Endothelial cell of umbilical vein (primary cell): ENCODE data around the gene PLXNB1. TPM values are rescaled to one million over a fixed set of nuclear protein-coding genes. Genes with fewer than 3 reads are reported as not detected.

Source experiments
- BruUV-seq: library from RNA; stranded (reverse); fragments of 400-500 nt; replicated peaks from 2 replicates; lab custom pipeline; 2021; lab: Mats Ljungman, UMichigan
- CTCF ChIA-PET: fragments of 300-600, 350-600 bp; sonication (Branson Sonifier 250); formaldehyde crosslinking; loops from one replicate; lab custom pipeline; 2021; ENCODE audit warnings: antibody characterized with exemption, inconsistent platforms; lab: Charles Lee
- POLR2A ChIA-PET: fragments of 300-600, 350-600 bp; sonication (Branson Sonifier 250); formaldehyde crosslinking; loops from one replicate; lab custom pipeline; 2021; ENCODE audit warnings: antibody characterized with exemption, inconsistent platforms; lab: Charles Lee
- DNase-seq: peaks from one replicate; pipeline ENCODE4 v3.0.0-alpha.2; 2011; ENCODE audit warnings: low read depth, low spot score
- FAIRE-seq: peaks from 2 replicates; lab custom pipeline; 2011; peaks lifted over from hg19 to GRCh38; lab: Jason Lieb, UNC
- H2AFZ ChIP-seq: 2 replicates; pipeline ENCODE4 v1.6.0; 2012; ENCODE audit warnings: low read depth, low read length, control low read depth, inconsistent platforms
- H3K27ac ChIP-seq: 2 replicates; pipeline ENCODE4 v1.5.1; 2011; ENCODE audit warnings: low read depth, mild to moderate bottlenecking, control low read depth, low read length, moderate library complexity; ENCODE audit not compliant: insufficient read depth
- H3K27me3 ChIP-seq, 2 experiments: 2 replicates each; pipeline versions ENCODE4 v1.6.0 to v1.6.1; 2011; ENCODE audit warnings: low read length in 2 of 2, mixed read lengths in 1 of 2; ENCODE audit not compliant: control insufficient read depth in 2 of 2, insufficient read depth in 2 of 2
- H3K36me3 ChIP-seq, 2 experiments: 2 replicates in 1 of 2; 3 replicates in 1 of 2; pipeline ENCODE4 v1.5.1; 2011; ENCODE audit warnings: low read length in 2 of 2, mild to moderate bottlenecking in 1 of 2, moderate library complexity in 1 of 2; ENCODE audit not compliant: control insufficient read depth in 2 of 2, insufficient read depth in 2 of 2; ENCODE audit errors: extremely low read depth in 1 of 2
- H3K4me1 ChIP-seq: 3 replicates; pipeline ENCODE4 v1.5.1; 2011; ENCODE audit warnings: mild to moderate bottlenecking, low read length; ENCODE audit not compliant: control insufficient read depth, insufficient read depth; ENCODE audit errors: extremely low read depth
- H3K4me2 ChIP-seq: 2 replicates; pipeline ENCODE4 v1.6.1; 2011; ENCODE audit warnings: low read length, control low read depth, mixed read lengths; ENCODE audit not compliant: insufficient read depth
- H3K4me3 ChIP-seq, 3 experiments: fragments of 200-600 bp in 1 of 3; sonication (generic), shearing (Covaris generic) in 1 of 3; replicated peaks in 1 of 3; 2 replicates each; pipeline ENCODE4 v1.5.1; 2011 to 2016; ENCODE audit warnings: control low read depth in 3 of 3, low read length in 3 of 3, mild to moderate bottlenecking in 2 of 3, inconsistent platforms in 1 of 3, low read depth in 1 of 3, moderate library complexity in 1 of 3; ENCODE audit not compliant: insufficient read depth in 1 of 3
- H3K79me2 ChIP-seq: 2 replicates; pipeline ENCODE4 v1.6.0; 2012; ENCODE audit warnings: low read length, inconsistent platforms; ENCODE audit not compliant: control insufficient read depth, insufficient read depth
- H3K9ac ChIP-seq: replicated peaks from 2 replicates; pipeline ENCODE3; 2011; ENCODE audit warnings: low read length, control low read depth; ENCODE audit not compliant: insufficient read depth; ENCODE audit errors: extremely low read depth
- H3K9me1 ChIP-seq: replicated peaks from 3 replicates; pipeline ENCODE4 v1.6.0; 2011; ENCODE audit warnings: mild to moderate bottlenecking, low read length; ENCODE audit not compliant: control insufficient read depth, insufficient read depth; ENCODE audit errors: extremely low read depth
- H3K9me3 ChIP-seq: replicated peaks from 2 replicates; pipeline ENCODE4 v1.5.1; 2012; ENCODE audit warnings: low read length, inconsistent platforms; ENCODE audit not compliant: control insufficient read depth, insufficient read depth
- H4K20me1 ChIP-seq: replicated peaks from 2 replicates; pipeline ENCODE3; 2011; ENCODE audit warnings: mild to moderate bottlenecking, low read length; ENCODE audit not compliant: control insufficient read depth, insufficient read depth; ENCODE audit errors: extremely low read depth
- CTCF ChIP-seq, 2 donors: IDR thresholded peaks; 1 replicate in 1 of 2; 2 replicates in 1 of 2; pipeline ENCODE4 v1.5.1; 2011; ENCODE audit warnings: low read length in 2 of 2, mild to moderate bottlenecking in 2 of 2, moderate library complexity in 2 of 2, control low read depth in 1 of 2, inconsistent platforms in 1 of 2, low read depth in 1 of 2; ENCODE audit not compliant: insufficient read depth in 1 of 2; ENCODE audit errors: extremely low read depth in 1 of 2
- EZH2 ChIP-seq: IDR thresholded peaks from 2 replicates; pipeline ENCODE4 v1.6.1; 2012; ENCODE audit warnings: borderline replicate concordance, low read depth, mild to moderate bottlenecking, moderate library complexity, low read length, inconsistent platforms; ENCODE audit not compliant: severe bottlenecking
- FOS ChIP-seq: IDR thresholded peaks from 2 replicates; pipeline ENCODE4 v1.6.1; 2011; ENCODE audit warnings: mild to moderate bottlenecking, low read length, moderate library complexity, borderline replicate concordance; ENCODE audit not compliant: insufficient read depth
- GATA2 ChIP-seq: IDR thresholded peaks from 2 replicates; pipeline ENCODE4 v1.7.0; 2011; ENCODE audit warnings: low read depth, mild to moderate bottlenecking, moderate library complexity, mixed read lengths, low read length; ENCODE audit not compliant: insufficient read length, insufficient read depth
- JUN ChIP-seq: IDR thresholded peaks from 2 replicates; pipeline ENCODE4 v1.6.1; 2011; ENCODE audit warnings: borderline replicate concordance, low read depth; ENCODE audit not compliant: insufficient read length, insufficient read depth
- MAX ChIP-seq: IDR thresholded peaks from 2 replicates; pipeline ENCODE4 v1.6.1; 2011; ENCODE audit not compliant: insufficient read depth, insufficient read length
- MYC ChIP-seq: IDR thresholded peaks from one replicate; pipeline ENCODE4 v1.6.1; 2011; ENCODE audit warnings: mild to moderate bottlenecking, low read depth, low read length
- POLR2A ChIP-seq: IDR thresholded peaks from 2 replicates; pipeline ENCODE4 v1.6.1; 2012; ENCODE audit warnings: low read depth, mild to moderate bottlenecking, control low read depth, low read length
- POLR2AphosphoS5 ChIP-seq: IDR thresholded peaks from 2 replicates; pipeline ENCODE4 v1.6.1; 2012; ENCODE audit warnings: low read depth, mild to moderate bottlenecking, control low read depth, low read length, moderate library complexity; ENCODE audit not compliant: insufficient read depth
- dilution Hi-C: fragments of 300-500 bp; cut with MboI; formaldehyde crosslinking; loops from one replicate; pipeline ENCODE4 v1.15.0; 2019; ENCODE audit warnings: low sequenced_read_pairs; ENCODE audit not compliant: extremely low pct_ligation_motif_present
- intact Hi-C: fragments of 100-400 bp; cut with micrococcal nuclease; formaldehyde crosslinking; loops from one replicate; pipeline ENCODE4 v1.10.0; 2022
- polyA plus RNA-seq, 4 experiments: library from polyadenylated mRNA; depleted of rRNA in 3 of 4; stranded (reverse) in 3 of 4; unstranded in 1 of 4; fragments of >200 nt; gene quantifications; 2 replicates each; pipeline versions ENCODE4 v1.2.1 to v1.2.3, GENCODE V29; 2011 to 2012; ENCODE audit warnings: missing spikeins in 1 of 4
- total RNA-seq: library from RNA; stranded (reverse); gene quantifications from 2 replicates; pipeline ENCODE4 v1.2.3, GENCODE V29; 2021

PLXNB1 gene
- total and polyA plus RNA-seq, 2 donors (not counting 3 experiments of a cell fraction or from before 2014, with no cell fraction given): 43.1 to 45.2 TPM

- BruUV-seq: TSS peak; percentile 48
- intact Hi-C loops: no loop called here
Observed at GRCh38 chr3:48466386-48467109, 36.7 kb upstream of the PLXNB1 start.

More at GRCh38 chr3:48466386-48467109, 36.7 kb upstream of the PLXNB1 start:
- H3K79me2 ChIP-seq: peaks cover 45% of the 10 kb centered on the region
- peaks cover 0 to 34% of the 10 kb centered on the region in 2 experiments for H3K36me3 ChIP-seq
- TF ChIP-seq POLR2AphosphoS5 (peak; percentile 32), JUN (no peak), MAX (no peak), FOS (no peak), POLR2A (peak; percentile 49), GATA2 (no peak), MYC (peak; percentile 0), CTCF (IDR thresholded peaks at IDR 0.05; ENCODE audit: extremely low read depth in 1 of 2, insufficient read depth in 1 of 2, low read depth in 1 of 2, low read length in 2 of 2) (no peak), EZH2 (no peak)
- no peaks in the 10 kb centered on the region for H3K27me3 ChIP-seq
- peaks cover 24% of the 10 kb centered on the region for H3K4me1 ChIP-seq
- ChIA-PET CTCF (interaction anchor here (0.6 to 6.2 kb wide), 9 partner anchors 14 to 220 kb away, joined by 3 to 63 read pairs (median 6); partner anchors contain the start of genes NCKIPSD, PFKFB4 and SHISA5), POLR2A (no interaction called here)
- H3K4me2 ChIP-seq: peak overlapping the region; percentile 70
- no peaks in the 10 kb centered on the region for H3K9me1 ChIP-seq
- H4K20me1 ChIP-seq: no peaks in the 10 kb centered on the region
- H3K9ac ChIP-seq: peak overlapping the region; percentile 96
- H2AFZ ChIP-seq: no peak overlapping the region
- H3K4me3 ChIP-seq: peak overlapping the region in 2 of 3 experiments; percentile 44 to 45
- H3K27ac ChIP-seq: peak overlapping the region; percentile 98
- FAIRE-seq (no peak), DNase-seq (peak; percentile 24)
- no peaks in the 10 kb centered on the region for H3K9me3 ChIP-seq
- dilution Hi-C loops: no loop called here
